Liver (tissue), 9 donors: ENCODE results near the gene PDE3A. TPM values are rescaled to one million over a fixed set of nuclear protein-coding genes. Genes with fewer than 3 reads are reported as not detected.

Experiments
- DNase-seq: peaks from one replicate; pipeline ENCODE4 v3.0.0-alpha.2; 2017; ENCODE audit warnings: low spot score
- H3K27ac ChIP-seq, 2 donors: one replicate each; pipeline ENCODE4 v1.7.0; 2013; ENCODE audit warnings: inconsistent platforms in 2 of 2, low read length in 2 of 2, control low read depth in 1 of 2, low read depth in 1 of 2, mild to moderate bottlenecking in 1 of 2
- H3K27me3 ChIP-seq, 4 donors: one replicate each; pipeline versions ENCODE4 v1.6.1 to v1.7.0; 2013; ENCODE audit warnings: low read length in 3 of 4, inconsistent platforms in 1 of 4, mild to moderate bottlenecking in 1 of 4, moderate library complexity in 1 of 4; ENCODE audit not compliant: control insufficient read depth in 4 of 4, insufficient read depth in 4 of 4
- H3K36me3 ChIP-seq, 4 donors: one replicate each; pipeline versions ENCODE4 v1.6.1 to v1.7.0; 2013; ENCODE audit warnings: low read length in 3 of 4, mild to moderate bottlenecking in 3 of 4, low read depth in 1 of 4, moderate library complexity in 1 of 4; ENCODE audit not compliant: control insufficient read depth in 4 of 4, insufficient read depth in 3 of 4
- H3K4me1 ChIP-seq, 4 donors: one replicate each; pipeline versions ENCODE4 v1.6.1 to v1.7.0; 2013; ENCODE audit warnings: low read length in 3 of 4, mild to moderate bottlenecking in 3 of 4, moderate library complexity in 1 of 4; ENCODE audit not compliant: control insufficient read depth in 4 of 4, insufficient read depth in 4 of 4
- H3K4me3 ChIP-seq, 3 donors: one replicate each; pipeline versions ENCODE4 v1.6.1 to v1.7.0; 2013; ENCODE audit warnings: low read length in 3 of 3, control low read depth in 1 of 3, low read depth in 1 of 3, mild to moderate bottlenecking in 1 of 3
- H3K9ac ChIP-seq, 2 donors: one replicate each; pipeline ENCODE4 v1.7.0; 2013; ENCODE audit warnings: low read length in 2 of 2, mild to moderate bottlenecking in 2 of 2, moderate library complexity in 2 of 2, control low read depth in 1 of 2, low read depth in 1 of 2
- H3K9me3 ChIP-seq, 4 donors: one replicate each; pipeline versions ENCODE4 v1.6.1 to v1.7.0; 2013; ENCODE audit warnings: low read length in 3 of 4; ENCODE audit not compliant: control insufficient read depth in 4 of 4
- EGR1 ChIP-seq, 2 donors: IDR thresholded peaks; 2 replicates each; pipeline ENCODE4 v1.6.1; 2016 to 2018; ENCODE audit warnings: antibody characterized with exemption in 2 of 2, low read depth in 2 of 2
- FOXA1 ChIP-seq: IDR thresholded peaks from 2 replicates; pipeline ENCODE4 v1.6.1; 2016; ENCODE audit warnings: antibody characterized with exemption
- FOXA2 ChIP-seq: IDR thresholded peaks from 2 replicates; pipeline ENCODE4 v1.6.1; 2016; ENCODE audit warnings: antibody characterized with exemption
- GABPA ChIP-seq, 2 donors: IDR thresholded peaks in 1 of 2; conservative IDR thresholded peaks in 1 of 2; 2 replicates each; pipeline ENCODE4 v1.6.1; 2016; ENCODE audit warnings: antibody characterized with exemption in 2 of 2, mild to moderate bottlenecking in 1 of 2, moderate library complexity in 1 of 2
- HNF4A ChIP-seq, 2 donors: conservative IDR thresholded peaks; 2 replicates each; pipeline ENCODE4 v1.6.1; 2016; ENCODE audit warnings: antibody characterized with exemption in 2 of 2, mild to moderate bottlenecking in 2 of 2
- HNF4G ChIP-seq: IDR thresholded peaks from 2 replicates; pipeline ENCODE4 v1.6.1; 2016; ENCODE audit warnings: antibody characterized with exemption
- NR2F2 ChIP-seq: IDR thresholded peaks from 2 replicates; pipeline ENCODE4 v1.6.1; 2016; ENCODE audit warnings: antibody characterized with exemption
- RAD21 ChIP-seq, 2 donors: IDR thresholded peaks; 2 replicates each; pipeline ENCODE4 v1.6.1; 2016; ENCODE audit warnings: antibody characterized with exemption in 2 of 2, mild to moderate bottlenecking in 2 of 2
- RXRA ChIP-seq, 2 donors: IDR thresholded peaks; 2 replicates each; pipeline ENCODE4 v1.6.1; 2017 to 2018; ENCODE audit warnings: antibody characterized with exemption in 2 of 2, mild to moderate bottlenecking in 1 of 2
- SP1 ChIP-seq: IDR thresholded peaks from 2 replicates; pipeline ENCODE4 v1.6.1; 2018; ENCODE audit warnings: antibody characterized with exemption, mild to moderate bottlenecking
- TAF1 ChIP-seq: conservative IDR thresholded peaks from 2 replicates; pipeline ENCODE4 v1.6.1; 2016; ENCODE audit warnings: antibody characterized with exemption, mild to moderate bottlenecking
- YY1 ChIP-seq: IDR thresholded peaks from 2 replicates; pipeline ENCODE4 v1.6.1; 2016; ENCODE audit warnings: antibody characterized with exemption, mild to moderate bottlenecking
- WGBS: extraction: QIAGEN DNeasy Blood & Tissue Kit; methylation state at CpG from one replicate; pipeline ENCODE4 v1.1.7; 2013; 5-methylcytosine and 5-hydroxymethylcytosine counted together
- polyA plus RNA-seq, 2 donors: library from polyadenylated mRNA; stranded (reverse) in 1 of 2; unstranded in 1 of 2; fragments of 200-250 nt in 1 of 2; fragments of >200 nt in 1 of 2; fragmentation: Nextera tagmentation in 1 of 2; extraction: Ambion mirVana in 1 of 2; gene quantifications; one replicate each; pipeline versions ENCODE4 v1.2.1 to v1.2.3, GENCODE V29; 2013 to 2015
- total RNA-seq, 2 donors: library from RNA; depleted of rRNA; stranded (reverse); fragments of >200 nt; gene quantifications; one replicate each; pipeline ENCODE4 v1.2.3, GENCODE V29; 2014
- TF ChIP-seq, protein P1 (sequence below): IDR thresholded peaks from 2 replicates; pipeline ENCODE4 v1.6.1; 2016; ENCODE audit warnings: antibody characterized with exemption
- TF ChIP-seq, protein P2 (sequence below): IDR thresholded peaks from 2 replicates; pipeline ENCODE4 v1.6.1; 2016; ENCODE audit warnings: antibody characterized with exemption, mild to moderate bottlenecking
- TF ChIP-seq, protein P3 (sequence below): fragments of 150-350 bp; IDR thresholded peaks from 2 replicates; pipeline ENCODE4 v1.5.1; 2017; ENCODE audit warnings: improper control_type of control experiment, low read depth, low read length; ENCODE audit not compliant: missing input control
- TF ChIP-seq, protein P4 (sequence below): IDR thresholded peaks from 2 replicates; pipeline ENCODE4 v1.6.1; 2016; ENCODE audit warnings: antibody characterized with exemption
- TF ChIP-seq, protein P5 (sequence below): IDR thresholded peaks from 2 replicates; pipeline ENCODE4 v1.6.1; 2016; ENCODE audit warnings: antibody characterized with exemption
- donor health status: healthy.
- donor health status: healthy.
- donor health status: healthy.
- donor health status: healthy.
- donor health status: healthy.

Gene PDE3A
- total and polyA plus RNA-seq, 4 donors = 0.50 to 3.8 (median 2.2) TPM

DNA sequence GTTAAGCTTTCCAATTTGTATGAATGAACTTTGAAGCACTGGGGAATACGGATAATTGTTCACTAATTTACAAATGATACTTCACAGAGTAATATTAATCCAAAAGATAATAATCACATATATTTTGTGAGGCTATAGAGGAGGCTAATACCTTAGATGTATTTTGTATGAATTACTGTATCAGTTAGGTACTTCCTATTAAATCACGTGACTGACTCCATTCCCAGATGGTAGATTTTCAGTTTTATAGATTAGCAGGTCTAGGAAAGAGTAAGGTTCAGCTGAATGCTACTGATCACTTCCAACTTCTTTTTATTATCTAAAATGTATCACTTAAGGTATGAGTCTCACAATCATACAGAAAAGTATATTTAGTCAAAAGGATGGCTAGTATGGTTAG is 133.6 kb downstream of the PDE3A start:
- TF ChIP-seq SP1 = no peak
- TF ChIP-seq, protein P1, sequence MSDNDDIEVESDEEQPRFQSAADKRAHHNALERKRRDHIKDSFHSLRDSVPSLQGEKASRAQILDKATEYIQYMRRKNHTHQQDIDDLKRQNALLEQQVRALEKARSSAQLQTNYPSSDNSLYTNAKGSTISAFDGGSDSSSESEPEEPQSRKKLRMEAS = no peak
- TF ChIP-seq GABPA (IDR thresholded peaks at IDR 0.05 in 1 of 2, conservative IDR thresholded peaks at IDR 0.05 in 1 of 2) = no peak
- no peak for TF ChIP-seq TAF1
- TF ChIP-seq, protein P2, sequence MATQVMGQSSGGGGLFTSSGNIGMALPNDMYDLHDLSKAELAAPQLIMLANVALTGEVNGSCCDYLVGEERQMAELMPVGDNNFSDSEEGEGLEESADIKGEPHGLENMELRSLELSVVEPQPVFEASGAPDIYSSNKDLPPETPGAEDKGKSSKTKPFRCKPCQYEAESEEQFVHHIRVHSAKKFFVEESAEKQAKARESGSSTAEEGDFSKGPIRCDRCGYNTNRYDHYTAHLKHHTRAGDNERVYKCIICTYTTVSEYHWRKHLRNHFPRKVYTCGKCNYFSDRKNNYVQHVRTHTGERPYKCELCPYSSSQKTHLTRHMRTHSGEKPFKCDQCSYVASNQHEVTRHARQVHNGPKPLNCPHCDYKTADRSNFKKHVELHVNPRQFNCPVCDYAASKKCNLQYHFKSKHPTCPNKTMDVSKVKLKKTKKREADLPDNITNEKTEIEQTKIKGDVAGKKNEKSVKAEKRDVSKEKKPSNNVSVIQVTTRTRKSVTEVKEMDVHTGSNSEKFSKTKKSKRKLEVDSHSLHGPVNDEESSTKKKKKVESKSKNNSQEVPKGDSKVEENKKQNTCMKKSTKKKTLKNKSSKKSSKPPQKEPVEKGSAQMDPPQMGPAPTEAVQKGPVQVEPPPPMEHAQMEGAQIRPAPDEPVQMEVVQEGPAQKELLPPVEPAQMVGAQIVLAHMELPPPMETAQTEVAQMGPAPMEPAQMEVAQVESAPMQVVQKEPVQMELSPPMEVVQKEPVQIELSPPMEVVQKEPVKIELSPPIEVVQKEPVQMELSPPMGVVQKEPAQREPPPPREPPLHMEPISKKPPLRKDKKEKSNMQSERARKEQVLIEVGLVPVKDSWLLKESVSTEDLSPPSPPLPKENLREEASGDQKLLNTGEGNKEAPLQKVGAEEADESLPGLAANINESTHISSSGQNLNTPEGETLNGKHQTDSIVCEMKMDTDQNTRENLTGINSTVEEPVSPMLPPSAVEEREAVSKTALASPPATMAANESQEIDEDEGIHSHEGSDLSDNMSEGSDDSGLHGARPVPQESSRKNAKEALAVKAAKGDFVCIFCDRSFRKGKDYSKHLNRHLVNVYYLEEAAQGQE = no peak
- TF ChIP-seq FOXA2 = no peak
- TF ChIP-seq, protein P3, sequence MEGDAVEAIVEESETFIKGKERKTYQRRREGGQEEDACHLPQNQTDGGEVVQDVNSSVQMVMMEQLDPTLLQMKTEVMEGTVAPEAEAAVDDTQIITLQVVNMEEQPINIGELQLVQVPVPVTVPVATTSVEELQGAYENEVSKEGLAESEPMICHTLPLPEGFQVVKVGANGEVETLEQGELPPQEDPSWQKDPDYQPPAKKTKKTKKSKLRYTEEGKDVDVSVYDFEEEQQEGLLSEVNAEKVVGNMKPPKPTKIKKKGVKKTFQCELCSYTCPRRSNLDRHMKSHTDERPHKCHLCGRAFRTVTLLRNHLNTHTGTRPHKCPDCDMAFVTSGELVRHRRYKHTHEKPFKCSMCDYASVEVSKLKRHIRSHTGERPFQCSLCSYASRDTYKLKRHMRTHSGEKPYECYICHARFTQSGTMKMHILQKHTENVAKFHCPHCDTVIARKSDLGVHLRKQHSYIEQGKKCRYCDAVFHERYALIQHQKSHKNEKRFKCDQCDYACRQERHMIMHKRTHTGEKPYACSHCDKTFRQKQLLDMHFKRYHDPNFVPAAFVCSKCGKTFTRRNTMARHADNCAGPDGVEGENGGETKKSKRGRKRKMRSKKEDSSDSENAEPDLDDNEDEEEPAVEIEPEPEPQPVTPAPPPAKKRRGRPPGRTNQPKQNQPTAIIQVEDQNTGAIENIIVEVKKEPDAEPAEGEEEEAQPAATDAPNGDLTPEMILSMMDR = no peak
- TF ChIP-seq NR2F2 = no peak
- TF ChIP-seq, protein P4, sequence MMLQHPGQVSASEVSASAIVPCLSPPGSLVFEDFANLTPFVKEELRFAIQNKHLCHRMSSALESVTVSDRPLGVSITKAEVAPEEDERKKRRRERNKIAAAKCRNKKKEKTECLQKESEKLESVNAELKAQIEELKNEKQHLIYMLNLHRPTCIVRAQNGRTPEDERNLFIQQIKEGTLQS = no peak
- no peak for TF ChIP-seq RXRA (IDR thresholded peaks at IDR 0.05)
- TF ChIP-seq FOXA1 = no peak
- DNase-seq = no peak
- Histone ChIP-seq H3K4me3 (no peak overlapping the region), H3K27me3 (no peaks in the 10 kb centered on the region), H3K4me1 (no peaks in the 10 kb centered on the region), H3K9ac (no peak overlapping the region), H3K9me3 (no peaks in the 10 kb centered on the region), H3K36me3 (no peaks in the 10 kb centered on the region), H3K27ac (no peak overlapping the region)
- 85% methylated on average over 2 of the region's 2 CpGs for WGBS

DNA sequence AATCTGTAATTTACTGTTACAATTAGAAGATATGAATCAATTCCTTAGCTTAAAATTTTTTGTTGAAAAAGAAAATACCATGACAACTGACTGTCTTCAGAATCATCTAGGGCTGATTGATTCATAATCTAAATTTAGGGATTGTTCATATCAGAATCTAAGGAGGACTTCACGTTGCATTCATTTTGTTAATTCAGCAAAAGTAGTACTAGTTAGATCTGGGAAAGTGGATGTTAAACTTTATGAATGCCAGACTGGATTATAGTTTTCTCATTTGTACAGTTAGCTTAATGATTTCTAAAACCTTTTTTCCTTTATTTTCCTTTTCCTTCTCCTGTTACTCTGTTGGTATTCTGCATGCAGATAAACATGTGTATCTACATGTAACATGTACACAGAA is 135.5 kb downstream of the PDE3A start:
- no peaks in the 10 kb centered on the region for H3K9me3 ChIP-seq
- H3K36me3 ChIP-seq = no peaks in the 10 kb centered on the region
- 65% methylated on average over 1 of the region's 1 CpG for WGBS
- no peak overlapping the region for H3K9ac ChIP-seq
- H3K4me3 ChIP-seq = no peak overlapping the region
- DNase-seq = no peak
- no peaks in the 10 kb centered on the region for H3K4me1 ChIP-seq
- H3K27me3 ChIP-seq = peaks cover 0 to 3% (median 0%) of the 10 kb centered on the region in 4 donors
- H3K27ac ChIP-seq = no peak overlapping the region
- TF ChIP-seq, protein P5, sequence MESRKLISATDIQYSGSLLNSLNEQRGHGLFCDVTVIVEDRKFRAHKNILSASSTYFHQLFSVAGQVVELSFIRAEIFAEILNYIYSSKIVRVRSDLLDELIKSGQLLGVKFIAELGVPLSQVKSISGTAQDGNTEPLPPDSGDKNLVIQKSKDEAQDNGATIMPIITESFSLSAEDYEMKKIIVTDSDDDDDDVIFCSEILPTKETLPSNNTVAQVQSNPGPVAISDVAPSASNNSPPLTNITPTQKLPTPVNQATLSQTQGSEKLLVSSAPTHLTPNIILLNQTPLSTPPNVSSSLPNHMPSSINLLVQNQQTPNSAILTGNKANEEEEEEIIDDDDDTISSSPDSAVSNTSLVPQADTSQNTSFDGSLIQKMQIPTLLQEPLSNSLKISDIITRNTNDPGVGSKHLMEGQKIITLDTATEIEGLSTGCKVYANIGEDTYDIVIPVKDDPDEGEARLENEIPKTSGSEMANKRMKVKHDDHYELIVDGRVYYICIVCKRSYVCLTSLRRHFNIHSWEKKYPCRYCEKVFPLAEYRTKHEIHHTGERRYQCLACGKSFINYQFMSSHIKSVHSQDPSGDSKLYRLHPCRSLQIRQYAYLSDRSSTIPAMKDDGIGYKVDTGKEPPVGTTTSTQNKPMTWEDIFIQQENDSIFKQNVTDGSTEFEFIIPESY = no peak
- TF ChIP-seq RXRA (IDR thresholded peaks at IDR 0.05) (no peak), FOXA1 (no peak), GABPA (IDR thresholded peaks at IDR 0.05 in 1 of 2, conservative IDR thresholded peaks at IDR 0.05 in 1 of 2) (no peak), RAD21 (IDR thresholded peaks at IDR 0.05) (no peak), HNF4G (no peak), EGR1 (IDR thresholded peaks at IDR 0.05; ENCODE audit: low read depth in 2 of 2) (no peak), TAF1 (no peak), FOXA2 (no peak), YY1 (no peak), NR2F2 (no peak), HNF4A (conservative IDR thresholded peaks at IDR 0.05) (no peak)
- TF ChIP-seq, protein P1 = no peak
- TF ChIP-seq, protein P2 = no peak
- TF ChIP-seq, protein P4 = no peak
